Measurements from ENCODE around the gene INPP5A.
"Not testable (repeated sequence)": the region's sequence is repeated elsewhere in the genome, so short reads cannot be mapped to it uniquely, and the experiment has no call there.

The INPP5A gene

DNA sequence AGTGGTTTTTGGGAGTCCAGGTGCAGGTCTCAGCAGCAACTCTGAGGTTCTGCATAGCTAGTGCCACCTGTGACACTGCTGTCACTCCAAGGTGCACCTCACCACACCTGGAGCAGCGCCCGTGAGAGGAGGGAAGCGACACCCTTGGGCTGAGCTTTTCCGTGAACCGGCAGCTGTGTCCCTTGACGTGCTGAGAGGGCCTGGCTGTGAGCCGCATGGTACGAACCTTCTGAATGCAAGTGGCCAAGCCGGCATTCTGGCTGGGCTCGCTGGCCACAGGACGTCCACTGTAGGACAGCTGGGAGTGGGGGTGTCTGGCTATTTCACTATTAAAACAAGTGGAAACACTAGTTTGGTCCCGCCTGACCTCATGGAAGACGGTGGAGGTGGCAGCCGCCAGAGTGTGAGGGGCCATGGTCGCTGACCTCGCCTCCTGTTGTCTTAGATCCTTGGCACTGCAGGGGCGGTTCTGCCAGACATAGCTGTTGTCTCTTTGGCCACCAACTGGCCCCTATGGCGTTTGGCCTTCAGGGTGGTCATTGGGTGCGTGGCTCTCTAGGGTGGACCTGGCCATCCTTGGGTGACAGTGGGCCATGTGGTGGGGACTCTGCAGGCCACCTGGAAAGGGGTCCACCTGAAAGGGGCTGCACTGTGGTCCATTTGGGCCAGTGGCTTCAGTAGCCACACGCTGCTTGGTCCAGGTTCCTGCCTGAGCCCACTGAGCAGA, 12.9 kb downstream of the INPP5A start:
- no peak for DNase-seq (ENCODE audit: low spot score)

DNA sequence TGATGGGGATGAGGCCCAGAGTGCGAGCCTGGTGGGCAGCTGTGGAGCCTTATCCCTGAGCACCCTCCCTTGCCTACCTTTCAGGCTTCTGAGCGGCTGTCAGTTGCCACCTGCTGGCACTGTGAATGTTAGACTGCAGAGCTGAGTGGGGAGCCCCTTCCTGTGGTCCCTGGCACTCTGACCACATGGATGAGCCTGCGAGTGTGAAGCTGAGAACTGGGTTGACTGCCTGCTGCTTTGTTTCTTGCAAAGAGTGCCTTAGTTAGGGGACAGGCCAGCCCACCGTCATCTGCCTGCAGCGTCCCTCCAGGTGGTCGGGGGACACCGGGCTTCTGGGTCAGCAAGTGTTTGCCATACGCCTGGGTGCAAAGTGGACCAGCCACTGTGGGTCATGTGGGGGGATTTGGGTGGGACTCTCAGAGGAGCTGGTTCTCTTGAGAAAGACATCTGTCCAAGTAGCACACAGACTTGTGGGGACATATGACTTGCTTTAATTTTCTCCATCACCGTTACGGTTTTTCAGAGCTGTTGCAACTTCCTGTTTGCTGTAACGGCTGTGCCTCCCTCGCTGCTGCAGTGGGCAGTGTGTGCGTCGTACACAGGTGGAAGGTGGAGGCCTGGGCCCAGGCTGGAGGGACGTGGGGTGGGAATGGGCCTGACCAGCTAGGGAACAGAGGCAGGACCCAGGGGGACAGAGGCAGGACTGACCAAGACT, 13.7 kb downstream of the INPP5A start:
- DNase-seq (ENCODE audit: low spot score): no peak

DNA sequence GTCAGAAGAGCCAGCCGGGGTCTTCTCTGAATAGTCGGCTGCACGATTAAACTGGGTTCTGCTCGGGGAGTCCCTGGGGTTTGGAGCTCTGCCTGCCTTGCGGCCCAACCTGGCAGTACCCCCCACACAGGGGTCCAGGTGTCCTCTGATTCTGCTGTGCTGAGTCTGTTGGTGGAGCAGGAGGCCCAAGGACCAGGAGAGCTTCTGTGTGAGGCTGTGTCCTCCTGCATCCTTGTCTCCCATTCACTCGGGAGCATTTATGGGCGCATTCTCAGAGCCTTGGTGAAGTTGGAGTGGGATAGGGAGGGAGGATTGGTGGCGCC, 14.2 kb downstream of the INPP5A start:
- DNase-seq (ENCODE audit: low spot score): no peak

DNA sequence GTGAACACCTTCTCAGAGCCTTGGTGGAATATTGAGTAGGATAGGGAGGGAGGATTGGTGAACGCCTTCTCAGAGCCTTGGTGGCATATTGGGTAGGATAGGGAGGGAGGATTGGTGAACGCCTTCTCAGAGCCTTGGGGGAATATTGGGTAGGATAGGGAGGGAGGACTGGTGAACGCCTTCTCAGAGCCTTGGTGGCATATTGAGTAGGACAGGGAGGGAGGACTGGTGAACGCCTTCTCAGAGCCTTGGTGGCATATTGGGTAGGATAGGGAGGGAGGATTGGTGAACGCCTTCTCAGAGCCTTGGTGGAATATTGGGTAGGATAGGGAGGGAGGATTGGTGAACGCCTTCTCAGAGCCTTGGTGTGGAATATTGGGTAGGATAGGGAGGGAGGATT, 15.0 kb downstream of the INPP5A start:
- not testable (repeated sequence) for DNase-seq (ENCODE audit: low spot score)

DNA sequence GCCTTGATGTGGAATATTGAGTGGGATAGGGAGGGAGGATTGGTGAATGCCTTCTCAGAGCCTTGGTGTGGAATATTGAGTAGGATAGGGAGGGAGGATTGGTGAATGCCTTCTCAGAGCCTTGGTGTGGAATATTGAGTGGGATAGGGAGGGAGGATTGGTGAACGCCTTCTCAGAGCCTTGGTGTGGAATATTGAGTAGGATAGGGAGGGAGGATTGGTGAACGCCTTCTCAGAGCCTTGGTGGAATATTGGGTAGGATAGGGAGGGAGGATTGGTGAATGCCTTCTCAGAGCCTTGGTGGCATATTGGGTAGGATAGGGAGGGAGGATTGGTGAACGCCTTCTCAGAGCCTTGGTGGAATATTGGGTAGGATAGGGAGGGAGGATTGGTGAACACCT, 16.0 kb downstream of the INPP5A start:
- not testable (repeated sequence) for DNase-seq (ENCODE audit: low spot score)

DNA sequence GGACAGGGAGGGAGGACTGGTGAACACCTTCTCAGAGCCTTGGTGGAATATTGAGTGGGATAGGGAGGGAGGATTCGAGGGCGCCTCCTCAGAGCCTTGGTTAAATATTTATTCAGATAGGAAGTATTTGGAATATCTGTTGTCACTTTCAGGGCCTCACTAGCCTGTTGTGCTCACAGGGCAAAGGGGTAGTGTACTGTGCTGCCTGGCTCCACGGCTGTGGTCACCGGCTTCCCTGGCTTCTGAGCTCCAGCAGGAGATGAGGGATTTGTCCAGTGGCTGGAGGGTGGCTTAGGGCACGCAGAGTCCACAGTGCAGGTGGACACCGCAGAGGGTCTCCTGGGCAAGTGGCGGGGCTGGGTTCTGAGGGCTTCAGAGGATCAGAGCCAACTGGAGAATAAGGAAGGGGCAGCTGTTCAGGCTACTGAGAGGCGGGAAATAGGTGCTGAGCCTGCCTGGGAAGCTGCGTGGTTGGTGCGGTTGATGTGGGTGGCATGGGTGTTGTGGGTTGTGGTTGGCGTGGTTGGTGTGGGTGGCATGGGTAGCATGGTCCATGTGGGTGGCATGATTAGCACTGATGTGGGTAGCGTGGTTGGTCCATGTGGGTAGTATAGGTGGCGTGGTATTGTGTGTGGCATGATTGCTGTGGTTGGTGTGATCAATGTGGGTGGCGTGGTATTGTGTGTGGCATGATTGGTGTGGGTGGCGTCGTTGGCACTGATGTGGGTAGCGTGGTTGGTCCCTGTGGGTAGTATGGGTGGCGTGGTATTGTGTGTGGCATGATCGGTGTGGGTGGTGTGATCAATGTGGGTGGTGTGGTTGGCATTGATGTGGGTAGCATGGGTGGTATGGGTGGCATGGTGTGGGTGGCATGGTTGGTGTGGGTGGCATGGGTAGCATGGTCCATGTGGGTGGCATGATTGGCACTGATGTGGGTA, 16.7 kb downstream of the INPP5A start:
- DNase-seq (ENCODE audit: low spot score): no peak

DNA sequence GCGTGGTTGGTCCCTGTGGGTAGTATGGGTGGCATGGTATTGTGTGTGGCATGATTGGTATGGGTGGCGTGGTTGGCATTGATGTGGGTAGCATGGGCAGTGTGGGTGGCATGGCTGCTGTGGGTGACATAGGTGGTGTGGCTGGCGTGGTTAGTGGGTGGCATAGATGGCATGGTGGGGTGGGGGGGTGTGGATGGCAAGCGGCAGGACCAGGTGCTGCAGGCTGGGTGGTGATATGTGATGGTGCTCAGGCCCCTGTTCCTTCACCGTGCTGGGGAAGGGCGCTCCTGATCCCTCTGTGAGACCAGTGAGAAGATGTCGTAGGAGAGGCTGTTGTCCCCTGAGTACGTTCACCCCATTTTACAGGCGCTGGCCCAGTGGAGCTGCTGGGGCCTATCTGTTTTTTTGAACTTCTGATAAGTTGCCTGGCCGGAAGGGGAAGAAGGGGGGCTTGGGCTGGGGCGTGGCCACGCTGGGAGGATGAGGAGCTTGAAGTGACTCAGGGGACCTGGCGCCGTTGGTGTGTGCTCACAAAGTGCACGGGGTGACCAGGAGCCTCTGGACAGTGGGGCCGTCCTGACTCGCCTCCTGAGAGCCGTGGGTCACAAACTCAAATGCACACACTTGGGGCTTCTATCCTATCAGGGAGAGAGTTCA, 17.5 kb downstream of the INPP5A start:
- no peak for DNase-seq (ENCODE audit: low spot score)

DNA sequence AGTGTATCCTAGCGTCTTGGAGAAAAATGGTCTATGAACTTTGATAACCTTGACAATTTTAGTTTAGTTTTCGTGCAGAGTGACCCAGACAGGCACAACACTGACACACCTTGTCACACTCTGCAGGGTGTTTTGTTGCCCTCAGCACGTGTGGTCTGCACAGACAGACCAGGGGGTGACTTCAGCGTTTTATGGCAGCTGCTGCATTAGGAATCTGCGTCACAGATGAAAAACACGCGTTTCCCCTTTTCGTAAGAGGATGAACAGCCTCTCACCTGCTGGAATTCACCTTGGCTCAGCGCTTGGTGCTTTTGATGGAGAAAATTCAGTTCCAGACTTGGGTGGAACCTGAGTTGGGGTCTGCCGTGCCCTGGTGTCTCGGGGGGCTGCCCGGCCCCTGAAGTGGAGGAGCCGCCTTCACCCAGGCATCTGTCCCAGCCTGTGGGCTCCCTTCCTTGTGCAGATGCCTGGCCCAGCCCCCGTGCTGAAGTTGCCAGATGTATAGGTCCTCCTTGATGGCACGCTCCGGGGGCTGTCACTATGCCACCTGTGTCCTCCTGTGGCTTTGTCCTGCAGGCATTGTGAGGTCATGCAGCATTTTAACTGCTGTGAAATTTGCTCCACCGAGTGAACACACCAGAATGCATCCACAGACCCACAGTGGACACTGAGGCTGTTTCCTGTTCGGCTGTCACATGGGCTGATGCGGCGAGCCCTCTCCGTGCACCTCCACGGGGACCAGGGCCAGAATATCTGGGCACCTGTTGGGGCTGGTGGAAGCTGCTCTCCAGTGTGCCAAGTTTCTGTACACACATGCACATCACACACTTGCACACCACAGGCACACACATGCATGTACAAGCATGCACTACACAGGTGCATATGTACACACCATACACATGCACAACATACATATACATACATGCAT, 18.3 kb downstream of the INPP5A start:
- DNase-seq (ENCODE audit: low spot score): no peak

DNA sequence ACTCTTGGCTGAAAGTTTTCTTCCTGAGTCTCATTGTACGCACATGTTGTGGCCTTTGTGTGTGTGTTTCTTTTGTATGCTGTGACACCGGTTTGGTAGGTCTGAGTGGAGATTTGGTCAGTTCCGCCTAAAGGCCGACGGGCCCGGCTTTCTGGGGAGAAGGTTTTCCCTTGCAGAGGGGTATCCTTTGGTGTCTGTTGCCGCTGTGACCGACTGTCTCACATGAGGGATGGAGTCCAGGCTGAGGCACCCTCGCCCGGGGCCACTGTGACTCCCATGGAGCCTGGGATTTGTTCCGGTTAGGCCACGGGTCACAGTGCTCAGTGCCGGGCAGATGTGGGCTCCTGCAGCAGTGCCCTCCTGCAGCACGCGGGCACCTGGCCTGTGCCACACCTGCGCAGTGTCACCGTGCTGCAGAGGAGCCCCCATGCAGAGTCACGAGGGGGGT, 19.4 kb downstream of the INPP5A start:
- DNase-seq (ENCODE audit: low spot score): no peak

DNA sequence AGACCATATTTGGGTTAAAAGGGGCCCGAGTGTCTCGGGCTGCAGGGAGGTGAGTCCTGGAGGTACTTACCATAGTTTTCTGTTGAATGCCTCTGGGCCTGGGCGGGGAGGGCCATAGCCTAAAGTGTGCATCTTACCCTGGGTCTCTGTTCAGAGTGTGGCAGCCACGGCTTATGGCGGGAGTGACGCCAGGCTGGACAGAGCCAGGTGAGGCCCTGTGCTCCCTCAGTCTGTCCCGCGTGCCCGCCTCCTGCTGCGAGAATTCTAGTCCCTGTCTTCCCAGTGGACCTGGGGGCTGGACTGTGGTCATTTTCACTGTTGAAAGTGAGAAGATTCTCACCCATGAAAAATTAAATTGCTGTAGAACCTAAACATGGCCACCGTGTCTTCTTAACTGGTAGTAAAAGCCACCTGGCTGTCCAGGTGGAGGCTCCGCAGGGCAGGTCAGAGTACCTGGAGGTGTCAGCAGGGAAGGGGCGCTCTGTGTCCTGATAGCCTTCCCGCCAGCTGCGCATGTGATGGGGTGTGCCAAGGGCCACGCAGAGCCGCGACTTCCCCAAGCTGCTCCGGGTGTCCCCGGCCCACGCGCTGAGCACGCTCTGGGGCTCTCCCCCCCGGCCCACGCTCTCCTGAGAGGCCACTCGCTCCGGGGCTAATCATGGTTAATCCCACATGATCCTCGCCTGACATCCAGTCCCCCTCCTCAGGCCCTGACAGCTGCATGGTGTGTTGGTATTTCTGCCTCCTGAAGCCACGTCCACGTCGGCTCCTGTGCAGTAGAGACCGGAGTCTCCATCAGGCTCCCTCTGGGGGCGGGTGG, 20.3 kb downstream of the INPP5A start:
- DNase-seq (ENCODE audit: low spot score): no peak

DNA sequence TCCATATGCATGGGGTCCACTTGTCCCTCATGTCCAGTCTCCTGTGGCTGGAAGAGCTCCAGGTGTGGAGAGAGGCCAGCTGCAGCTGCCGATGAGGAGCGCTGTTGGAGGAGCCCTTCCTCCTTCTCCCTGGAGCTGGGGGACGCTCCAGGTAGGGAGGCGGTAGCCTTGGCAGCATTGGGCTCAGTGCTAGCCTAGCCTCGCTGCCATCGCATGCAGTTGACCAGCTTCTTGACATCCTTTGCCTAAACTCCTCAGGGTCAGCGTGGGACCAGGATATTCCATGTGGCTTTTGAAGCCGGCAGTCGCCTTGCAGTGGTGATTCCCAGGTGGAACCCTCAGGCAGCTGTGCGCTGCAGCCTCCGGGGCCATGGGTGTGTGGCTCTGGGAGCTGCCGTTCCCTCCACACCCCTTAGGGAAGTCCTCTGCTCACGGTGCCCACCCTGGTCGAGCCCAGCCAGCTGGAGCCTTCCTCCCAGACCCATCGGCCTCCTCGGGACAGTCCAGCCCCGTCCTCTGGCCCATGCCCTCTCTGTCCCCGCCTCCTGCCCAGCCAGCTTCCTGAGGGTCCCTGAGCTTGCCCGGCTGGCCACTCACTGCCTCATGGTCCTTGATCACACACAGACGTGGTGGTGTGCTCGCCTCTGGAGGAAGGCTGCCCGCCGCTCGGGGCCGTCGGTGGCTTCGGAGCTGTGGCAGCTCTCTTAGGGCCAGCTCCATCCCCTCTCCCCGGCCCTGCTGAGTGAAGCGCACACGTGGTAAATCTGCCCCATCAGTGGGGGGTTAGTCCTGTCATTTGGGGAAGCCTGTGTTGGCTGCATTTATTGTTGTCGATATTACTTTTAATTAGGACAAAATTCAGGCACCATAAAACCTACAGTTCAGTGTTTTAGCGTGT, 21.2 kb downstream of the INPP5A start:
- DNase-seq (ENCODE audit: low spot score): no peak

DNA sequence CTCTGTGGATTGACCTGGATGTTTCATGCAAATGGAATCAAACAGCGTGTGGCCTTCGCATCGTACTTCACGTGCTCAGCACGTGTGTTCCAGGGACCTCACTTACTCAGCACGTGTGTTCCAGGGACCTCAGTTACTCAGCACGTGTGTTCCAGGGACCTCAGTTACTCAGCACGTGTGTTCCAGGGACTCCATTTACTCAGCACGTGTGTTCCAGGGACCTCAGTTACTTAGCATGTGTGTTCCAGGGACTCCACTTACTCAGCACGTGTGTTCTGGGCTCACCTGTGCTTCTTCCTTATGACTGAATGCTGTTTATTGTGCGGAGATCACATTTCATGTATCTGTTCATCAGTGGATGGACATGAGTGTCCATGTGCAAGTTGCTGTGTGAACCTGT, 22.0 kb downstream of the INPP5A start:
- no peak for DNase-seq (ENCODE audit: low spot score)

DNA sequence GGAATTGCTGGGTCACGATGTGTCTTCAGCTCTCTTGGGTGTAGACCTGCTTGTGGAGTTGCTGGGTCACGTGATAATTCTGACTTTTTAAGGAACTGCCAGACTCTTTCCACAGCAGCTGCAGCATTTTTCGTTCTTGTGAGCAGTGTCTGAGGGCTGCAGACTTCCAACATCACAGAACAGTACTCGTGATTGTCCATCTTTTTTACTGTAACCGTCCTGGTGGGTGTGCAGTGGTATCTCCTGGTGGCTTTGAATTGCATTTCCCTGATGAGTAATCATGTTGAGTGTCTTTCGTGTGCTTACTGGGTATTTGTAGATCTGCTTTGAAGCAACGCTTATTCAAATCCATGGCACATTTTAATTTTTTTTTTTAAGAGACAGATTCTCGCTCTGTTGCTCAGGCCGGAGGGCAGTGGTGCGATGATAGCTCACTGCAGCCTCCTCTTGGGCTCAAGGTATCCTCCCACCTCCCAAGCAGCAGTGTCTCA, 22.7 kb downstream of the INPP5A start:
- DNase-seq (ENCODE audit: low spot score): no peak

DNA sequence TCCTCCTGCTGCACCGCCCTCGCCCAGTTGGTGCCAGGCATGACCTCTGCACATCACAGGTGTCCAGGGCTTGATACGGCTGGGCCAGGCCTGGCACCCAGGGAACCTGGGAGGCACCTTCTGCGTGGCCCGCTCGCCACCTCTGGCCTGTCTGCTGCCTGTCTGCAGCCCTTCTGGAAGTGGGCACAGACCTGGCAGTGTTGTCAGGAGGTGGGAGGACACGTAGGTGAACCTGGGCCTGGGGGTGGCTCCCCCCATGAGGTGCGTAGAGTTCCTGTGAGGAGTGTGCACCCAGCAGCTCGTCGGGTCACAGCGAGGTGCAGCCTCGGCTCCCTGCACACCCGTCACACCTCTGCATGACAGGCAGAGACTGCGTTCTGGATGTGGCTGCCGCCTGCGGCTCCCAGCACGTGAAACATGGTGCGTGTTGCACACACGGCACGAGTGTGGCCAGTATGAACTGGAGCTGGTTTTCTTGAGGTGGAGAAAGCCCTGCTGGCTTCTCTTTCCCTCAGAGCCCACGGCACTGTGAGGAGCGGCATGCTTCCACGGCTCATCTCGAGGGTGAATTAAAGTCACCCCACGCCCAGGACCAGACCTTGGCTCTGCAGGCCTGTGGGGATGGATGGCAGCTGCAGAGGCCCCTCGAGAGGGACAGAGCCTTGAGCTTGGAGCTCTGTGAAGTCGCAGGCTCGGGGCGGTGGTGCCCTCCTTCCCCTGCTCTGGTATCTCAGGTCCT, 24.8 kb downstream of the INPP5A start:
- no peak for DNase-seq (ENCODE audit: low spot score)

DNA sequence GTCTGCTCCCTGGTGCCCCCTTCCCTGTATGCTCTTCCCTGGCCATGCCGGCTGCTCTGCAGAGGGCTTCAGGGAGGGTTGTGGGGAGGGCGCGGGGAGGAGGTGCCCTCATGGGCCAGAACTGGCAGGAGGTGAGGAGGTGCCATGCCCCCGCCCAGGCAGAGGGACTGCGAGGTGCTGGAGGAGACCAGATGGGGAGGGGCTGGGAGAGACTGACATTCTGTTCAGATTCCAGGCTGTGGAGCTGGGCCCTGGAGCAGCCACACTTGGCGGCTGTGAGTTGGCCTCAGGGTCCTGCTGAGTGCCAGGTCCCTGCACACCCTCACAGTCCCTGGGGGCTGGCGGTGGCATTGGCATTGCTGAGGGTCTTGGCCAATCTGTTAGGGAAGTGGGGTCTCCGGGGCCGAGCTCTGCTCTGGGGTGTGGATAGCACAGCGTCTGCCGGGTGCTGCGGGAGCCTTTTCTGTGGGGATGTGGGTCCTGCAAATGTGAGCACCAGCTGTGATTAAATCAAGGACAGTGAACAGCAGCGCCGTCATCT, 25.4 kb downstream of the INPP5A start:
- no peak for DNase-seq (ENCODE audit: low spot score)

DNA sequence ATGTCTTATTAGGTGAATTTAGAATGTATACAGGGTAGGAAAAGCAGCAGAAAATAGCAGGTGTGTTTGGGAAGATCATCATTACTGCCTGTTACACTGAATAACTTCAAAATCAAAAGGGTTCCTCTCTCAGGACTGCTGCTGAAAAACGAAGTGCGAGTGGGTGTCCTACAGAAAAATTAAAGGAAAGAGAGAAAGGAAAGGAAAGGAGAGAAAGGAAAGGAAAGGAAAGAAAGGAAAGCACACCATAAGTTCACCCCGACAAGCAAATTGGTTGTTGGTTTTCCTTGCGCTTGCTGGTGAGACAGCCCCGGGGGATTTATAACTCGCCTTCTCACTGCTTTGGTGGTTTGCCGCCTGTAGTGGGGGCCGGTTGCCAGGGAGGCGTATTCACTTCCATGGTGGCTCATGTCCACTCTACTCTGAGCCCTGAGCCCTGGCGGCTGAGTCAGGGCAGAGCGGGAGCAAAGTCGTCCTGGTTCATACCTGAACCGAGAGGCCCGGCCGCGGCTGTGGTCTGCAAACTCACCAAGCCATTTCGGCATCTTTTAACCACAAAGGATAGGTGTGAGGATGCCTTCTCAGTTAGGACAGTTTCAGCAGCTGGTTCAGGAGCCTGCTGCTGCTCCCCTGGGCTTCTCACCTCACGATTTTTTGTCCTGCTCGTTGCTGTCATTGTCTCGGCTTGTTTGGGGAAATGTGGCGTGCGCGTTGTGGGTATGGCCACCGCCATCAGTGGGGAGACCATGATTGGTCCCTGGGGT, 26.1 kb downstream of the INPP5A start:
- DNase-seq (ENCODE audit: low spot score): no peak

DNA sequence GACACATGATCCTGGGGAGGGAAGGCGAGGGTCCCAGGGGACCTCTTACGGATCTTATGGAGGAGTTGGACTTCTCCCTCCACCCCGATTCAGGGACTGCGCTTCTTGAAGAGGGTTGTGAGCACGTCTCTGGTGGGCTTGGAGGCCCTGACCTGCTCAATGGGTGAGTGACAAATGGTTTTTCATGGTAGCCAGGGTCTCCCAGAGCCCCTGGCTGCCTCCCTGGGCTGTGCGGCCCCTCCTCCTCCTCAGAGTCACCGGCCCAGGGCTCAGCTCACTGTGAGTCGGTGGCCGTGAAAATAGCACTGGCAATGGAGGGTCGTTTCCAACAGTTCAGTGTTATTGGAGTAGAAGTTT, 26.6 kb downstream of the INPP5A start:
- no peak for DNase-seq (ENCODE audit: low spot score)
